DMS153 (cell line): Measurements from ENCODE around the gene TUBGCP2.
"Not testable (repeated sequence)": the region's sequence is repeated elsewhere in the genome, so short reads cannot be mapped to it uniquely, and the experiment has no call there.

Source experiments
- DNase-seq: peaks from one replicate; lab custom pipeline; 2025; lab: John Stamatoyannopoulos, UW

The TUBGCP2 gene

GRCh38 chr10:133325440-133326222 is 17.0 kb upstream of the TUBGCP2 start:
- no peak for DNase-seq

GRCh38 chr10:133324857-133325260 is 16.2 kb upstream of the TUBGCP2 start:
- no peak for DNase-seq

GRCh38 chr10:133324198-133324792 is 15.6 kb upstream of the TUBGCP2 start:
- DNase-seq: peak; percentile 82

- DNase-seq: not testable (repeated sequence)
Observed at GRCh38 chr10:133322064-133322709, 13.5 kb upstream of the TUBGCP2 start.

- DNase-seq: not testable (repeated sequence)
Observed at GRCh38 chr10:133320852-133321422, 12.3 kb upstream of the TUBGCP2 start.

- DNase-seq: peak; percentile 61
Observed at GRCh38 chr10:133318494-133319127, 9.9 kb upstream of the TUBGCP2 start.

GRCh38 chr10:133316732-133317131 is 8.1 kb upstream of the TUBGCP2 start:
- DNase-seq: no peak

GRCh38 chr10:133316266-133316665 is 7.6 kb upstream of the TUBGCP2 start:
- DNase-seq: no peak

GRCh38 chr10:133315847-133316246 is 7.2 kb upstream of the TUBGCP2 start:
- DNase-seq: no peak

GRCh38 chr10:133314911-133315310 is 6.2 kb upstream of the TUBGCP2 start:
- no peak for DNase-seq

- no peak for DNase-seq
Observed at GRCh38 chr10:133313192-133313591, 4.5 kb upstream of the TUBGCP2 start.

- no peak for DNase-seq
Observed at GRCh38 chr10:133312769-133313145, 4.1 kb upstream of the TUBGCP2 start.

GRCh38 chr10:133312016-133312768 is 3.5 kb upstream of the TUBGCP2 start:
- DNase-seq: no peak

GRCh38 chr10:133311570-133311969 is 2.9 kb upstream of the TUBGCP2 start:
- DNase-seq: no peak

- DNase-seq: no peak
Observed at GRCh38 chr10:133310789-133311188, 2.1 kb upstream of the TUBGCP2 start.

GRCh38 chr10:133310399-133310755 is 1.7 kb upstream of the TUBGCP2 start:
- DNase-seq: no peak

GRCh38 chr10:133309720-133310398 is 1.2 kb upstream of the TUBGCP2 start:
- DNase-seq: peak; percentile 69

- DNase-seq: peak; percentile 86
Observed at GRCh38 chr10:133309100-133309719, 538 bp upstream of the TUBGCP2 start.

GRCh38 chr10:133307776-133308420 is 774 bp downstream of the TUBGCP2 start:
- DNase-seq: peak; percentile 71

- no peak for DNase-seq
Observed at GRCh38 chr10:133306941-133307379, 1.7 kb downstream of the TUBGCP2 start.
